Heart left ventricle (tissue), 13 donors: ENCODE measurements around the gene FREM3.

ENCODE experiments used
- POLR2A ChIP-seq, 2 donors: fragments of 450-650 bp; IDR thresholded peaks; one replicate each; pipeline ENCODE4 v1.6.1; 2017; ENCODE audit warnings: antibody characterized with exemption in 2 of 2, mild to moderate bottlenecking in 2 of 2, moderate library complexity in 2 of 2
- TF ChIP-seq, protein P1 (sequence below), 12 donors: fragments of 200-600 bp; sonication (generic) in 4 of 12; IDR thresholded peaks; one replicate each; pipeline versions ENCODE4 v1.5.0 to v1.8.0; 2018 to 2022; ENCODE audit warnings: antibody characterized with exemption in 12 of 12, mild to moderate bottlenecking in 5 of 12
- donor health status: ischemic (EF 13 %, LVEDD 7.1; RV severe dilation, severe dysfunction).
- donor health status: DM: no; HTN: yes; CAD: no.
- donor health status: DM: no; HTN: no; CAD: no.
- donor health status: ischemic (EF 25% LVEDD 6.9; RV normal size, moderate dysfunction).
- donor health status: ischemic (EF 25% LVEDD 5.7; RV mildly dilated, moderate dysfunction).
- donor health status: ischemic (EF 35%, LVEDD 5.7; RV mildly dilated, moderate dysfunction).
- donor health status: nonischemic (EF 11% LVEDD 7.7; RV severe dilation, severe dysfunction).
- donor health status: DM: yes; HTN: yes; CAD: no.
- donor health status: PGD.
- donor health status: ischemic (EF 29% LVEDD 5.4; RV normal size, mild dysfunction).
- donor health status: nonischemic (EF 23%, LVEDD 6.1; RV moderate dilation, normal function).

GRCh38 chr4:143658336-143658735 is 42.1 kb downstream of the FREM3 start:
- TF ChIP-seq, protein P1, sequence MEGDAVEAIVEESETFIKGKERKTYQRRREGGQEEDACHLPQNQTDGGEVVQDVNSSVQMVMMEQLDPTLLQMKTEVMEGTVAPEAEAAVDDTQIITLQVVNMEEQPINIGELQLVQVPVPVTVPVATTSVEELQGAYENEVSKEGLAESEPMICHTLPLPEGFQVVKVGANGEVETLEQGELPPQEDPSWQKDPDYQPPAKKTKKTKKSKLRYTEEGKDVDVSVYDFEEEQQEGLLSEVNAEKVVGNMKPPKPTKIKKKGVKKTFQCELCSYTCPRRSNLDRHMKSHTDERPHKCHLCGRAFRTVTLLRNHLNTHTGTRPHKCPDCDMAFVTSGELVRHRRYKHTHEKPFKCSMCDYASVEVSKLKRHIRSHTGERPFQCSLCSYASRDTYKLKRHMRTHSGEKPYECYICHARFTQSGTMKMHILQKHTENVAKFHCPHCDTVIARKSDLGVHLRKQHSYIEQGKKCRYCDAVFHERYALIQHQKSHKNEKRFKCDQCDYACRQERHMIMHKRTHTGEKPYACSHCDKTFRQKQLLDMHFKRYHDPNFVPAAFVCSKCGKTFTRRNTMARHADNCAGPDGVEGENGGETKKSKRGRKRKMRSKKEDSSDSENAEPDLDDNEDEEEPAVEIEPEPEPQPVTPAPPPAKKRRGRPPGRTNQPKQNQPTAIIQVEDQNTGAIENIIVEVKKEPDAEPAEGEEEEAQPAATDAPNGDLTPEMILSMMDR (IDR thresholded peaks at IDR 0.05): no peak
- TF ChIP-seq POLR2A (IDR thresholded peaks at IDR 0.05): no peak
